ENCODE data around the gene PCDHAC2.

GRCh38 chr5:141001446-141001843 lies 35.2 kb downstream of the PCDHAC2 start:
- TF ChIP-seq, protein P1, sequence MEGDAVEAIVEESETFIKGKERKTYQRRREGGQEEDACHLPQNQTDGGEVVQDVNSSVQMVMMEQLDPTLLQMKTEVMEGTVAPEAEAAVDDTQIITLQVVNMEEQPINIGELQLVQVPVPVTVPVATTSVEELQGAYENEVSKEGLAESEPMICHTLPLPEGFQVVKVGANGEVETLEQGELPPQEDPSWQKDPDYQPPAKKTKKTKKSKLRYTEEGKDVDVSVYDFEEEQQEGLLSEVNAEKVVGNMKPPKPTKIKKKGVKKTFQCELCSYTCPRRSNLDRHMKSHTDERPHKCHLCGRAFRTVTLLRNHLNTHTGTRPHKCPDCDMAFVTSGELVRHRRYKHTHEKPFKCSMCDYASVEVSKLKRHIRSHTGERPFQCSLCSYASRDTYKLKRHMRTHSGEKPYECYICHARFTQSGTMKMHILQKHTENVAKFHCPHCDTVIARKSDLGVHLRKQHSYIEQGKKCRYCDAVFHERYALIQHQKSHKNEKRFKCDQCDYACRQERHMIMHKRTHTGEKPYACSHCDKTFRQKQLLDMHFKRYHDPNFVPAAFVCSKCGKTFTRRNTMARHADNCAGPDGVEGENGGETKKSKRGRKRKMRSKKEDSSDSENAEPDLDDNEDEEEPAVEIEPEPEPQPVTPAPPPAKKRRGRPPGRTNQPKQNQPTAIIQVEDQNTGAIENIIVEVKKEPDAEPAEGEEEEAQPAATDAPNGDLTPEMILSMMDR (IDR thresholded peaks at IDR 0.05; ENCODE audit: insufficient read depth, low read length, poor library complexity, severe bottlenecking): no peak
- TF ChIP-seq EZH2phosphoT487 (conservative IDR thresholded peaks at IDR 0.05; ENCODE audit: low read length): no peak

Measured in SU-DHL-6 (cell line).